ENCODE data around the gene RABEP1.

GRCh38 chr17:5325851-5326250, 43.8 kb downstream of the RABEP1 start:
- TF ChIP-seq NRF1 (conservative IDR thresholded peaks at IDR 0.05 in 1 of 2, IDR thresholded peaks at IDR 0.05 in 1 of 2) (no peak), ARNT (IDR thresholded peaks at IDR 0.05) (no peak), TCF7 (IDR thresholded peaks at IDR 0.05; ENCODE audit: borderline replicate concordance) (no peak), ELK1 (CRISPR knock-in tag; IDR thresholded peaks at IDR 0.05) (no peak), ZNF609 (CRISPR knock-in tag; IDR thresholded peaks at IDR 0.05; ENCODE audit: borderline replicate concordance) (no peak)

Data from K562 (cell line).